AG20443 (cell line): ENCODE measurements around the gene RTKN2.

Experiments used
- DNase-seq: peaks from one replicate; pipeline ENCODE4 v3.0.0; 2012; ENCODE audit warnings: low spot score, mixed read lengths

The RTKN2 gene

DNA sequence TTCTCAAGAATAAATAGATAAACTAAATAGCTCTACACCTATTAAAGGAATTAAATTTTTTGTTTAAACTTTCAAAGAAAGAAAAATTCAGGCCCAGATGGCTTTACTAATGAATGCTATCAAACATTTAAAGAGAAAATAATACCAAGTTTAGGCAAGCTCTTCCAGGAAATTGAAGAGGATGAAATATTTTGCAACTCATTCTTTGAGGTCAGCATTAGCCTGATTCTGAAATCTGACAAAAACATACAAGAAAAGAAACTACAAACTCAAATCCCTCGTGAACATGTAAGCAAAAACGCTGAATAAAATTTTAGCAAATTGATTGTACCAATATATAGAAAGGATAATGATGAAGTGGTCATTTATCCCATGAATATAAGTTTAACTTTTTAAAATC is 93.4 kb downstream of the RTKN2 start:
- DNase-seq: no peak

DNA sequence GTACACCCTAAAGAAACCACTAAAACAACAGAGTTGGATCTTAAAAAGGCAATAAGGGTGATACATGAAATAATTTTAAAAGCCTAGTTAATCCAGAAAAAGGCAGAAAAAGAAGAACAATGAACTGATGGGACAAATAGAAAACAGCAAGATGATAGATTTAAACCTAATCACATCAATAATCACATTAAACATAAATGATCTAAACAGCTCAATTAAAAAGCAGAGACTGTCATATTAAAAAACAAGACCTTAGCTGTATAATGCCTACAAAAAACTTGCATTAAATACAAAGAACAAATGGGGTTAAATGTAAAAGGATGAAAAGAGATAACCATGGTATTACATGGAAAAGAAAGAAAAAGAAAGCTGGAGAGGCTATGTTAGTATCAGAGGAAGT is 96.2 kb downstream of the RTKN2 start:
- no peak for DNase-seq

DNA sequence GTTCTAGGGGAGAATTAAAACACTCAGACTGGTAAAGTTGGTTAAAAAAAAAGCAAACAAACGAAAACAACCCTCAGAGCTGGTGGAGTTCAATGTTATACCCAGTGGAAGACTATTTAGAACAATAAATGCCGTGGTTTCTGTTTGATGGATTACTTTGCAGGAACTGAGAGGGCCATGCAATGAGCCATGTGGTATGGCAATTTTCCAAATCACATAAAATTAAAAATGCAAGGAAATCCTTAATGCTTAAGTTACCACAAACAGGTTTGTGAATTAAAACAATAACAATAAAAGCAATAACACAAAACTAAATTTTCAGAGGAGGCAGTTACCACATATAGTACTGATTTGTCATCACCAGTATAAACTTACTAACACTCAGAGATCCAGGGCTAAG is 96.9 kb downstream of the RTKN2 start:
- no peak for DNase-seq

DNA sequence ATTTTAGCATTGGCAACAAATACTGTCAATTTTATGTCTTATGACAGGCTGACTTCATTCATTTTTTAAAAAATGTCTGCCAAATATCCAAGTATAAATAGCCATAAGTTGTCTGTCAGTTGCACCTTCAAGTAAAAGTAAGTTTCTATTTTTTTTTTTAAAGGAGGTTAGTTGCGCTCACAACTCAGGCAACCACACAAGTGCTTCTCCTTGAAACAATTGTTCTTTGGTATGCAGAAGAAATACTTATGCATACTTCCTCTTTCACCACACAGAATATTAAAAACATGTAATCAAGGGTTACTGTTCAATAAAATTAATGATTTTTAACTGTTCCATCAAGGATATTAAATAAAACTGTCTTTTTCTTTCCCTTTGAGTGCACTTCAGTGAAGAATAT is 97.9 kb downstream of the RTKN2 start:
- DNase-seq: no peak

DNA sequence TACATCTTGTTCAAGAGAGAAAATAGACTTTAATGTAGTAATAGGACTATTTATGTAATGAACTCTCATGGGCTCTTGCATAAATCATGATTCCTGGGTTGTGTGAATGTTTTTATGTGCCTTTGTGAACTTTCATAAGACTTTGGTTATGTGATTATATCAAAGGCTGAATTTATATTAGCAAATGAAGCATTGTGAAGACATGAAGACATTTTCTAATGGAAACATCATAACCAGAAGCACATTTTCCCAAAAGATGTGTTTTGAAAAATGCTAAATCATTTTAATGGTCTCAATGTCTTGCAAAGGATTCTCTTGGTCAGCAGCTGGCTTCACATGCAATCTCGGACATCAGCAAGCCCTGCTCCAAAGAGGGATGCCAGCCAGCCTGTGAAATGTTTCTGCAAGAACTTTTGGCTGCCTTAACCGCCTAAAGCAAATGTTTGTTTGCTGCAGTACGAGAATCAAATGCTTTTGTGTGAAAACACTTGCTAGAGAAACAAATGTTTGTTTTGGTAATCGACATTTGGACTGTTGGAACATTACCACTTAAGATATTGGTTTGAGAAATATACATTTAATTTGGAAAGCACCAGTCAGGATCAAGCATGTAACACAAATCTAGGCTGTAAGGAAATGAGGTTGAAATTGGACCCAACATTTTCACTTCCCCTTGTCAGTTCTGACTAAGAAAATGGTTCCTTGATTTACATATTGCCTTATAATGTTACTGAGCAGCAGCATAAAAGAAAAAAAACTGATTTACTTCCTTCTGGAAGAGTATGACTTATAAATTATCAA is 102.1 kb downstream of the RTKN2 start:
- peak; percentile 83 for DNase-seq

DNA sequence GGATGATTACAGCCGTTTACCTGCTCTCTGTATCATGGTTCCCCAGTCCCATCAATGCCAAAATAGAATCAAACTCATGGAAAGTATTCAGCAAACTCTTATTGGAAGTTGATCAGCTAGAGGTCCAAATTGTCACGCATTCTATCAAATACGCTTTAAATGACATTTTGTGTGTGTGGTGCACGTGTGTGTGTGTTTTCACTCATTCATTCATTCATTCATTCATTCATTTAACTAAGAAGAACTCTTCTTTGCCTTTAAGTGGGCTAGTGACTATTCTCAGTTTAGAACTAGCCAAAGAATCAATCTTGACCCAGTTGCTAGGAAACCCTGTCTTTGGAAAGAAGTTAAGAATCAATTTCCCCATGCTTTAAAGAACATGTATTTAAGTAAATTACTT is 102.8 kb downstream of the RTKN2 start:
- no peak for DNase-seq

DNA sequence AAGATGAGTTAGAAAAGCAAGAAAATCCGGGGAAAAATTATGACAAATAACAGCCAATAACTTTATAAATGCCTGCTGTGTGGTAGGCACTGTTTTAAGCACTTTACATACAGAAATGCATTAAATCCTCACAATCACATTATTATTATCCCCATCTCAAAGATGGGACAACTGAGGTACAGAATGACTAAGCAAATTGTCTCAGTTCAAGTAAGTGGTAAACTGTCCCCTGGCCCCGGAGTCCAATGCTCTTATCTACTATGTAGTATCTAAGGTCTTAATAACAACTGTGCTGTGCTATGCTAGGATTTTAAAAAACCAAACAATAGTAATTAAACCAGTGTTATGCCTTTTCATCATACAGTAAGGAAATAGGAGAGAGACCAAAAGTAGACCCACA is 105.6 kb downstream of the RTKN2 start:
- no peak for DNase-seq

DNA sequence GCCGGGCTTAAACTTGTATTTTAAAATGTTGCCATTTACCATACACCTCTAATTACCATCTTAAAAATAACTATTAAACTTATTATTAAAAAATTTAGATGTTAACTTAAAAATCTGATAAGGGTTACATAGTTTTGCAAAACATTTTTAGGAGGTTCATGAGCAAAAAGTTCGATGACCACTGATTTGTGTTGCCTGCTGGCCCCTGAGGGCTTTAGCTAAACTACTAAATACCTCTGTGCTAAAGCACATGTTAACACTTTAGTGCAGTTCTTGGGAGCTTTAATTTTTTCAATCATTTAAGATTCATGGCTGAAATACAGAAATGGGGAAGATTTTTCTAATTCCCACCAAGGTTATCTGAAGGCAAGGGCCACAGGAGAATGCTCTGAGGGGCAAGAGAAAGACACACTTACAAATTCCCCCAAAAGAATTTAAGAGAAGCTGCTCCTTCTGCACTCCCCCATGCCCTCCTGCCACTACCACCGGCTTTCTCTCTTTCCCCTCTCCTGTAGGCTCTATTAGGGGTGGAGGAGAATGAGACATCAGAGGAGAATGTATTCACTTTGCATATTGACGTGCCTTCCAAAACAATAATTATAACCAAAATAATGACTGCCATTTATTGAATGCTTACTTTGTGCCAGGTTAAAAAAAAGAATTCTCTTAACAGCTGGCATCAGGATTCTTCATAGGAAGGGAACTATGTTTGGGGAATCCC is 106.2 kb downstream of the RTKN2 start:
- no peak for DNase-seq

DNA sequence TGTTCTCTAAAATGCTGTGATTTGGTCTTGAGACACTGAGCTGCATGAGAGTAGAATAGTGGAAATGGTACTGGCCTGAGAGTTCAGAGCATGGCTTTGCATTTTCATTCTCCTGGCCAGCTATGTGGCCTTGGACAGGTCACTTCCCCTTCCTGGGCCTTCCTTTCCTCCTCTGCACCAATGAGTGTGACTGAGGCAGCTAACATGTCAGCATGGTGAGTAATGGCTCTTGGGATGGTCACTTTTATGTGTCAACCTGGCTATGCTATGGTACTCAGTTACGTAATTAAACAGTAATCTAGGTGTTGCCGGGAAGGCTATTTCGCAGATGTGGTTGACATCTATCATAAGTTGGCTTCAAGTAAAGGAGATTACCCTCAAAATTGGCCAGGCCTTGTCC is 109.3 kb downstream of the RTKN2 start:
- DNase-seq: no peak

DNA sequence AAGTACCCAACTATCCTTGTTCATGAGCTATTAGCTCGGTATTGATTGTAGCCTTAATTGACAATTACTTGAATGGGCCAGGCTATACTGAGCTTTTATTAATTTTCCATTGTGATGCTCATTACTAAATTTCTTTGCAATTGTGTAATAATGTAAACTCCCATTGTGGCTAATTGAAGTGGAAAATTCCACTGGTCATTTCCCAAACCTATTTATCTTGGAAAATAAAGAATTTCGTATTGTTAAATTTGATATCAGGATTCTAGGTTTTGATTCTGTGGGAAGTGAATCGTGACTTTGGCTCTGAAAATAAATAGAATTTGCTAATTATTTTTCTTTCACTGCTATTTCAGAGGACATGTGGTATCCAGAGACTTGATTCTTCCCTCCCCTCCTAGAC is 111.0 kb downstream of the RTKN2 start:
- DNase-seq: no peak

DNA sequence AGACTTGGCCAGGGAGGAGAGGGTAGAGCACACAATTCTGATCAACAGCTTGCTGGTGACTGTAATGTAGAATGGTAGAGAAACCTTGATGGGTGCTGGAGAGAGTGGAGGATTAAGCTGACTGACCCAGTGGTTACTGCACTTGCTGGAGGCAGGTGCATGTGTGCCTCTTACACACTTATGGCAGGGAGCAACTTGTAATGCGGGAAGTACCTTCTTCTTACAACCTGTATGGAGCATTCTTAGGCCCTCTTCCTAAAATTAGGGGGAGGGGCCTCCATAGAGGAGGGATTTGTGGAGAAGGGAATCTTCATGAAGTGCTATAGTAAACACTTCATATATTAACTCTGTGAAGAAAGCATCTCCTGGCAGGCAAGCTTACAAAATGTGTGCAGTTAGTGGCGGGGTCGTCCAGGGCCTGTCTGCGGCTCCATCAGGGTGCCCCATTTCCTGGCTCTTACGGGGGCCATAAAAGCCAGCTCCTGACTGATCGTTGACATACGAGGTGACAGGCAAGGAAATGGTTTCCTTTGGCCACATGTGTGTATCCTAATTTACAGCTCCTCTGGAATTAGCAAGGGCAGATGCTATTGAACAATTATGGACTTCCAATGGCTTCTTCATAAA is 113.5 kb downstream of the RTKN2 start:
- DNase-seq: no peak

DNA sequence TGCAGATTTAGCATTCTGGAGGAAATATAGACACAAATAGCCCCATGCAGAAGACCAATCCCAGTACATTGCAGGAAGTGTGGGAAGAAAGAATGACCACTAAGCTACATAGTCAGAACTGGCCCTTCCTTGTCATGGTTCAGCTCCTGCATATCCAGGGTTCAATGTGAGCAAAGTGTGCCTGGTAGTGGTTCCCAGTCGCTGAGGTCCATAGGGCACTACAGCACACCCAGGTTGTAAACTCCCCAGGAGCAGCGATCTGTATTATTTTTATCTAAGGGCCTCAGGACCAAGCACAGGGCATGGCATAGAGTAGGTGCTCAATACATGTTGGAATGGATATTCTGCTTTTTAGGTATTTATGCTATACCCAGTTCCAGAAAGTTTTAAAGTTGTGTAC is 114.4 kb downstream of the RTKN2 start:
- DNase-seq: no peak

DNA sequence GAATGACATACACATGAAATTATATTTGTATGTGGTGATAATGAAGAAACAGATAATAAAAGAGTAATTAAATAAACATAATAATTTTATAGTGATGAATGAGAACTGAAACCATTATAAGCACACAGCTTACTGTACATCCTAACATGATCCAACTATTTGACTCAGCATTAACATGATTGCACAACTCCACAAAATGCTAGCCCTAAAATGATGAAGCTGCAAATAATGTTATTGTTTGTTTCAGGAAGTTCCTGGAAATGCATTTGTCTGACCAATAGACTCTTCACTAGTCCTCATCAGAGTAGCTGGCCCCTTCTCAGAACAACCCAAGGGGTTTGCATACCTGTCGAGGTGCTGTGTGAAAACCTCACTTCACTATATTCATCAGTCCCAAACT is 115.5 kb downstream of the RTKN2 start:
- peak; percentile 54 for DNase-seq

DNA sequence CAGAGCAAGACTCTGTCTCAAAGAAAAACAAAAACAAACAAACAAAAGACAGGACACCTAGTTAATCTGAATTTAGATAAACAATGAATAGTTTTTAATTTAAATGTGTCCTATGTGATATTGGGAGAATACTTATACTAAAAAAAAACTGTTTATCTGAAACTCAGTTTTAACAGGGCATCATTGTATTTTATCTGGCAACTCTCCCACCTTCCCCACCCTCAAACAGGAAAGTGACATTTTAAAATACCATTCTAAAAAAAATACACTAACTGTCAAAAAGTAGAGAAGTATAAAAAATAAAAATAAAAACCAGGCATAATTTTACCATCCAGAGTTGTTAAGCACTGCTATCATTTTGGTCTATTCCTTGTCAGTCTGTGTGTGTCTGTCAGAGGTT is 119.0 kb downstream of the RTKN2 start:
- DNase-seq: no peak

DNA sequence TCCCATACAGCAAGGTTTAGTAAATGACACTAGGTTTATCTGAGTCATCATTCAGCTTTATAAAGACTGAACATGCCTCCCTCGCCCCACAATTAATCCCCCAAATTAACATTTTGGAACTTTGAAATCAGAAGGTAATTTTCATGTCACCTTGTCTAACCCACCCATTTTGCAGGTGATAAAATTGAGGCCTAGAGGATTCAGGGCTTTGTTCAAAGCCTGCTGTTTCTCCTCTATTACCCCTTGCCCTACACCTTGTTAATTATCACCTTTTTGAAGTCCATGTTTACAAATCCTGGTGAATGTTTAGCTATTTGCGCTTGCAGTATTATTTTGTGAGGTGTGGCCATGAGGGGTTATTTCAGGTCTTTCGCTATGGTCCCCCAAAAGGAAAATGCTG is 120.5 kb downstream of the RTKN2 start:
- no peak for DNase-seq

DNA sequence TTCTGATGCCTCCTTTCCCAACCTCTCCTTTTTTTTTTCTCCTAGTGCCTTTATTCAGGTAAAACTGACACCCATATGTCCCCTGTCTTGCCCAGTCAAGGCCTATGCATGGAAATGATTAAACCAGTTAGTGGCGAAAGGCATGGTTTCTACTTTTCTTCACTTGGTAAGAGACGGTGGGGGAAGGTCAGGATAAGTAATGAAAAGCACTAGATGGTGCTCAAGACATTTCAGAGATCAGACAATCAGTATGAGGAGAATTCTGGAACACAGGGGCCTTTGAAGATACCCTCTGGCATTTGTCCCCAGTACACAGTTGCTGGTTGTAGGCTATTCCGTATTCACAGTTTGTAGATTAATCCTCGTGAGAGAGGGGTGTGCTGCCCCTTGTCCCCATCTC is 121.2 kb downstream of the RTKN2 start:
- DNase-seq: no peak

DNA sequence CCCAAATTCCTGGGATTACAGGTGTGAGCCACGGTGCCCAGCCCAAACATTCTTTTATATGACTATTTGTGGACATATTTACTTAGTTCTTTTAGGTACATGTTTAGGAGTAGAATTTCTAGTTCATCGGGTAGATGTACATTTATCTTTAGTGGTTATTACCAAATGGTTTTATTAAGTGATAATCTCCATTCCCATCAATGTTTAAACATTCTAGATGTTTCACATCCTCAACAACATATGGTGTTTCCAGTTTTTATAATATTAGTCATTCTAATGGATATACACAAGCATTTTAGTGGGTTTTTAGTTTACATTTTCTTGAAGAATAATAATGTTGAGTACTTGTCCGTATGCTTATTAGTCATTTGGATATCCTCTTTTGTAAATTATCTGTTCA is 131.7 kb downstream of the RTKN2 start:
- DNase-seq: no peak

DNA sequence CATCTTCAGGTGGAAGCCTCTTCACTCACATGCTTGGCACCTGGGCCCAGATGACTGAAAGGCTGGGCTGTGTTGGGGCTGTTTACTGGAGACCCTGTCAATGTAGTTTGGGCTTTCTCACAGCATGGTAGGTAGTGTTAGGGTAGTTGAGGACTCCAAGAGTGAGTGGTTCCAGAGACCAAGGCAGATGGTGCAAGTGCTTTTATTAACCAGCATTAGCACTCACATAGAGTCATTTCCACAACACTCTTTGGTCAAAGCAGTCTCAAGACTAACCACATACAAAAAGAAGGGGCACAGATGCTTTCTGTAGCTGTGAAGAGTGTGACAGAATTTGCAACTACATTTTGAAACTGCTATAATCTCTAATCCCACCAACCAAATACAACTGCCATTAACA is 135.0 kb downstream of the RTKN2 start:
- DNase-seq: no peak
